Gastrocnemius medialis (tissue), 4 donors: Measurements from ENCODE around the gene CNTD1.
A peak's percentile ranks its signal among the peaks of the same experiment; 100 is the strongest.

Experiments used
- POLR2A ChIP-seq, 2 donors: fragments of 450-650 bp; IDR thresholded peaks; one replicate each; pipeline ENCODE4 v1.6.1; 2017; ENCODE audit warnings: antibody characterized with exemption in 2 of 2, mild to moderate bottlenecking in 2 of 2, moderate library complexity in 2 of 2
- TF ChIP-seq, protein P1 (sequence below), 5 experiments: fragments of 450-650 bp in 3 of 5; fragments of 200-600 bp in 2 of 5; sonication (generic) in 2 of 5; IDR thresholded peaks in 4 of 5; conservative IDR thresholded peaks in 1 of 5; 1 replicate in 4 of 5; 2 replicates in 1 of 5; pipeline ENCODE4 v1.5.1; 2016 to 2019; ENCODE audit warnings: antibody characterized with exemption in 5 of 5, mild to moderate bottlenecking in 3 of 5, moderate library complexity in 3 of 5

- TF ChIP-seq POLR2A (IDR thresholded peaks at IDR 0.05): peak; percentile 96 to 98
- TF ChIP-seq, protein P1, sequence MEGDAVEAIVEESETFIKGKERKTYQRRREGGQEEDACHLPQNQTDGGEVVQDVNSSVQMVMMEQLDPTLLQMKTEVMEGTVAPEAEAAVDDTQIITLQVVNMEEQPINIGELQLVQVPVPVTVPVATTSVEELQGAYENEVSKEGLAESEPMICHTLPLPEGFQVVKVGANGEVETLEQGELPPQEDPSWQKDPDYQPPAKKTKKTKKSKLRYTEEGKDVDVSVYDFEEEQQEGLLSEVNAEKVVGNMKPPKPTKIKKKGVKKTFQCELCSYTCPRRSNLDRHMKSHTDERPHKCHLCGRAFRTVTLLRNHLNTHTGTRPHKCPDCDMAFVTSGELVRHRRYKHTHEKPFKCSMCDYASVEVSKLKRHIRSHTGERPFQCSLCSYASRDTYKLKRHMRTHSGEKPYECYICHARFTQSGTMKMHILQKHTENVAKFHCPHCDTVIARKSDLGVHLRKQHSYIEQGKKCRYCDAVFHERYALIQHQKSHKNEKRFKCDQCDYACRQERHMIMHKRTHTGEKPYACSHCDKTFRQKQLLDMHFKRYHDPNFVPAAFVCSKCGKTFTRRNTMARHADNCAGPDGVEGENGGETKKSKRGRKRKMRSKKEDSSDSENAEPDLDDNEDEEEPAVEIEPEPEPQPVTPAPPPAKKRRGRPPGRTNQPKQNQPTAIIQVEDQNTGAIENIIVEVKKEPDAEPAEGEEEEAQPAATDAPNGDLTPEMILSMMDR (IDR thresholded peaks at IDR 0.05 in 4 of 5, conservative IDR thresholded peaks at IDR 0.05 in 1 of 5): peak in 1 of 5 experiments; percentile 34
These were observed 34.5 kb downstream of the CNTD1 start, which contains the start of gene PSME3 for GRCh38 chr17:42832934-42833766.
